SK-N-MC (cell line): ENCODE measurements around the gene GFI1B.

Source experiments
- EZH2 ChIP-seq: fragments of 200-600 bp; sonication (generic); IDR thresholded peaks from one replicate; pipeline ENCODE4 v1.6.1; 2017; ENCODE audit warnings: antibody characterized with exemption
- POLR2AphosphoS5 ChIP-seq: IDR thresholded peaks from 2 replicates; pipeline ENCODE4 v1.6.1; 2012; ENCODE audit warnings: mild to moderate bottlenecking, low read depth, low read length, borderline replicate concordance

- no peak for TF ChIP-seq POLR2AphosphoS5
- no peak for TF ChIP-seq EZH2
Observed at GRCh38 chr9:132965478-132965877, 13.0 kb upstream of the GFI1B start.
